Measurements from ENCODE around the gene UGT1A9.

UGT1A9 gene

GRCh38 chr2:233819884-233820773 lies 148.4 kb downstream of the UGT1A9 start:
- no peak for DNase-seq

- DNase-seq: no peak
These were observed 149.0 kb downstream of the UGT1A9 start for GRCh38 chr2:233820774-233821105.

- DNase-seq: no peak
These were observed 149.5 kb downstream of the UGT1A9 start for GRCh38 chr2:233821196-233821595.

- no peak for DNase-seq
These were observed 150.0 kb downstream of the UGT1A9 start for GRCh38 chr2:233821709-233822100.

- DNase-seq: no peak
These were observed 150.5 kb downstream of the UGT1A9 start for GRCh38 chr2:233822101-233822771.
